AG09319 (cell line): ENCODE measurements around the gene GRK3.

Experiments used
- DNase-seq: peaks from one replicate; pipeline ENCODE4 v3.0.0-alpha.2; 2010; ENCODE audit warnings: low read depth; ENCODE audit errors: extremely low read depth
- TF ChIP-seq, protein P1 (sequence below): IDR thresholded peaks from 2 replicates; pipeline ENCODE4 v1.5.1; 2011; ENCODE audit warnings: low read depth, mild to moderate bottlenecking, inconsistent platforms, low read length, moderate library complexity

GRK3 gene

DNA sequence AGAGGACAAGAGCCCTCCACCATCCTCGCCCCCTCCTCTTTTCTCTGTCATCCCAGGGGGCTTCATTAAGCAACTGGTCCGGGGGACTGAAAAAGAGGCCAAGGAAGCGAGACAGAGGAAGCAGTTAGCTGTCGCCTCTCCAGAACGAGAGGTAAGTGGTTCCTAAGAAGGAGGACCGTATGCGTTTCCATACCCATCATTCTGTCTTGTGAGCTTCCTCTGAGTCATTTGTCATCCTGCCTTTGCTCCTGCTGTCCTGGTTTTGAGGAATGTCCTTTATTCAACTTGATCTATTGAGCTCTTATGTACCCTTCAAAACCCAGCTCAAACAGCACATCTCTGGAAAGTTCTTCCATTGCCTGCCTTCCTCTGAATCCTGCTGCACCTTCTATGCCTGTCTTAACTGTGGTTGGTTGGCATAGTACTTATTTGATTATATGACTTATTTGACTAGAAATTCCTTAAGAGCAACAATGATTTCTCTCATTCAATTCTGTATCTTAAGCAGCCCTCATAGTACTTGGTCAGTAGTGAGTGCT, 198.8 kb downstream of the GRK3 start:
- TF ChIP-seq, protein P1, sequence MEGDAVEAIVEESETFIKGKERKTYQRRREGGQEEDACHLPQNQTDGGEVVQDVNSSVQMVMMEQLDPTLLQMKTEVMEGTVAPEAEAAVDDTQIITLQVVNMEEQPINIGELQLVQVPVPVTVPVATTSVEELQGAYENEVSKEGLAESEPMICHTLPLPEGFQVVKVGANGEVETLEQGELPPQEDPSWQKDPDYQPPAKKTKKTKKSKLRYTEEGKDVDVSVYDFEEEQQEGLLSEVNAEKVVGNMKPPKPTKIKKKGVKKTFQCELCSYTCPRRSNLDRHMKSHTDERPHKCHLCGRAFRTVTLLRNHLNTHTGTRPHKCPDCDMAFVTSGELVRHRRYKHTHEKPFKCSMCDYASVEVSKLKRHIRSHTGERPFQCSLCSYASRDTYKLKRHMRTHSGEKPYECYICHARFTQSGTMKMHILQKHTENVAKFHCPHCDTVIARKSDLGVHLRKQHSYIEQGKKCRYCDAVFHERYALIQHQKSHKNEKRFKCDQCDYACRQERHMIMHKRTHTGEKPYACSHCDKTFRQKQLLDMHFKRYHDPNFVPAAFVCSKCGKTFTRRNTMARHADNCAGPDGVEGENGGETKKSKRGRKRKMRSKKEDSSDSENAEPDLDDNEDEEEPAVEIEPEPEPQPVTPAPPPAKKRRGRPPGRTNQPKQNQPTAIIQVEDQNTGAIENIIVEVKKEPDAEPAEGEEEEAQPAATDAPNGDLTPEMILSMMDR = no peak
- DNase-seq = no peak

DNA sequence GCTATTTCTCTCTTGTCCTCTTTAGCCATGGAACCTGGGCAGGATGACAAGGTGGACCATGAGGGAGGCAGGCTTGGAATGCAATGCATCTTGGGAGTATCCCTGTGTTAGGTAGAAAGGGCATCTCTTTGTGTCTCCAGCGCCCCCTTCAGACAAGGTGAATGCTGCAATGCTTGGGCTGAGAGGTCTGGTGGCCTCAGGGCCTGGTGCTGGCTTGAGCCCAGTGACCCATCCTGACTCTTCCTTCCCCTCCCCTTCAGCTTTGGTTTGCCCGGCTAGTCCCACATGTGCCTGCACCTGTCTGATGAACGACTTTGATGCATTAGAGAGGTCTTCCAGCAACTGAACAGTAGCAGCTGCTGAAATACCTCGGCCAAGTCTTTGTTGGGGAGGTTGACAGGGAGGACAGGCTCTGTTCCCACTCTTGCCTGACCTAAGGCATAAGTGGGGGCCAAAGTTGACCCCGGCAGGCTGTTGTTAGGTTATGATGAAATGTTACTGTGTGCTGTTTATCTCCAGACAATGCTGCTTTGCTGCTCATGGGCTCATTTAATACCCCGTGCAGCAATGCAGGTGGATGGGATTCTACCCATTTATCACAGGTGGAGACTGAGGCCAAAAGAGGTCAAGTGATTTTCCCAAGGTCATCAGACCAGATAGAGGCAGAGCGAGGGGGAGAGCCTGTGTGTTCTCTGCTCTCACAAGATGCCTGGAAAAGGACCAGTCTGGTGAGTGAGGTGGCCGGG, 200.0 kb downstream of the GRK3 start:
- no peak for DNase-seq
- TF ChIP-seq, protein P1 = no peak

DNA sequence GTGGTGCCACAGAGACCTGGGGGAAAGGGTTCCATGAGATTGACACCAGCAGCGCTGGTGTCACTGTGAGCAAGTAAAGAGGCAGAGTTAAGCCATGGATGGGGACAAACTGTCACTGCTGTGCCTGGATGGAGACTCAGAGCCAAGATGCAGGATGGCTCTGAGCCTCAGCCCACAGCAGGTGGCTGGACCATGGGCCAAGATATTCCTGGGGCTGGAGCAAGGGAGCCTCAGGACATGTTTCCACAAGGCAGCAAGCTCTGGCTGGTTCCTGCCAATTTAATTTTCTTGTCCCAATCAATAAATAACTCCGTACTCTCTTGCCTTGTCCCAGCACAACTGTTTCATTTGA, 200.5 kb downstream of the GRK3 start:
- TF ChIP-seq, protein P1 = no peak
- no peak for DNase-seq

DNA sequence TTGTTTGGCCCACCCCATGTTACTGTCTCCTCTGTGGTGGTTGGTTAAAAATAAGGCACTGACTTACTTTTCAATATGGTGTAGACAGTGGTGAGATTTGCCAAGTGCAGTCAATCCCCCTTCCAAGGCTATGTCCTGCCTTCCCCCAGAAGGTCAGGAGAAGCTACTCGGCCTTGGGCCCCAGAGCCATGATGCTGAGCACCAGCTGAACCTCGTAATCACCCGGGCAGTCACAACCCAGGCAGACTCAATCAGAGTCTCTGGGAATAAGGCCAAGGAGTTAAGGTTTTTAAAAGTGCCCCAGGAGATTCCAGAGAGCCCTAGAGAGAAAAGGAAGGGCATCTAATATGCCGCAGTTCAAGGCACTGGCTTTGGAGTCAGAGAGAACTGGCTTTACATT, 201.3 kb downstream of the GRK3 start:
- TF ChIP-seq, protein P1 = no peak
- no peak for DNase-seq

DNA sequence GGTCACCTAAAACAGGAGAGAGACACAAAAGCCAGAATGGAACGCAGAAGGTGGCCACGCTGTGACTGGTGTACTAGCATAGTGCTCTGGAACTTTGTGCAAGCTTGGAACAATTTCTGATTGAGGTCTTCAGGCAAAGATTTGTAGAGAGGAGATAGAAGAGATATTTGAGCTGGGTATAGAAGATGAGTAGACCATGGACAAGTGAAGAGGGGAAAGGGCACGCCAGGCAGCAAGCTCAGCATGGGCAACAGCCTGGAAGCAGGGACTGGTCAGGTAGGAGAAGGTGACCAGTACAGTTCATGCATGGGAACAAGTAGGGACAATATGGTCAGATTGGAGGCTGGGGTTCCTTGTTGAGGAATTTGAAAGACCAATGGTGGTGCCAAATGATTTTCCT, 201.9 kb downstream of the GRK3 start:
- TF ChIP-seq, protein P1 = no peak

DNA sequence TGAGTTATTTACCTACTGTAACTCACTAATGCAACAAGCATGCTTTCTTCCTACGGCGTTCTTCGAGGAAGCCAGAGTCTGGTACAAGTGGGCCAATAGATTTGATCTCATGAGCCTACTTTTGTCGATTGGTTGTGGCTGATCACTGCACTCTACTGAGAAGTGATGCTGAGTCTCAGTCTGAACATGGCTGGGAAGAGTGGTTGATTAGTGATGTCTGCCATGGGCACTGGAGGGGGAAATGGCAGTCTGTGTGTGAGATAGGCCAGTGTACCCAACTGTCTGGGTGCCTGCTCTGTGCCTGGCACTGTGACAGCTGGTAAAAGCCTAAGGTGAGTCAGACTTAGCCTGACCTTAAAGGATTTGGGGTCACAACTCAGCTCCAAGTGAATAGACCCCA, 205.9 kb downstream of the GRK3 start:
- TF ChIP-seq, protein P1 = no peak
- no peak for DNase-seq

More for the DNA sequence above, 201.9 kb downstream of the GRK3 start:
- no peak for DNase-seq

DNA sequence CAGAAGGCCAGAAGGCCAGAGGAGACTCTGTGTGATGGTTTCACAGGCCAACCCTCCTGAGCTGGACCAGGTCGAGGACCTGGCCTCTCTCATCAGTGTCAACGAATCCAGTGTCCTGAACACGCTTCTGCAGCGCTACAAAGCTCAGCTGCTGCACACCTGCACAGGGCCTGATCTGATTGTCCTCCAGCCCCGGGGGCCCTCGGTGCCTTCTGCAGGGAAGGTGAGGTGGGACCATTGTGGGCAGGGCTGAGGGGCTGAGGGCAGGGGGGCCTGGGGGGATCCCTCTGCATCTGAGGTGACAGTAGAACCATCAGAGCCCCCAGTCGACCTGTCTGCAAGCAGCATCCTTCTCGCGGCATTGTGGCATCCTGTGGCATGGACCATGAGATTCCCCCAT, 207.8 kb downstream of the GRK3 start:
- TF ChIP-seq, protein P1 = no peak

More for the DNA sequence above, 207.8 kb downstream of the GRK3 start:
- no peak for DNase-seq
